Measurements from ENCODE around the gene PPP1R15A. TPM values are rescaled to one million over a fixed set of nuclear protein-coding genes. Genes with fewer than 3 reads are reported as not detected.
"Not testable (repeated sequence)": the region's sequence is repeated elsewhere in the genome, so short reads cannot be mapped to it uniquely, and the experiment has no call there.

The PPP1R15A gene
- total RNA-seq, 2 experiments from 2014 or later, result 49.7 to 52.0 TPM

GRCh38 chr19:48859711-48860572 is 12.3 kb upstream of the PPP1R15A start:
- Mint-ChIP-seq H3K9me3 (no peaks in the 10 kb centered on the region), H3K4me3 (no peak overlapping the region), H3K36me3 (no peaks in the 10 kb centered on the region), H3K27me3 (no peaks in the 10 kb centered on the region), H3K27ac (no peak overlapping the region), H3K4me1 (ENCODE audit: low read depth) (peaks cover 3% of the 10 kb centered on the region)
- intact Hi-C loops (cut with micrococcal nuclease), result loop anchor here (5.0 kb wide), 1 partner anchor 107 kb away; the partner anchor contains the start of gene FTL
- ChIA-PET CTCF (no interaction called here), POLR2A (interaction anchor here (1.0 kb wide), 1 partner anchor 12 kb away, joined by 3 read pairs; the partner anchor contains the start of gene PPP1R15A)
- DNase-seq, result peak; percentile 40

- Mint-ChIP-seq H3K36me3 (no peaks in the 10 kb centered on the region), H3K9me3 (no peaks in the 10 kb centered on the region), H3K4me1 (ENCODE audit: low read depth) (peaks cover 3% of the 10 kb centered on the region), H3K27me3 (no peaks in the 10 kb centered on the region), H3K4me3 (no peak overlapping the region), H3K27ac (no peak overlapping the region)
- POLR2A ChIA-PET, result interaction anchor here (1.2 kb wide), 1 partner anchor 11 kb away, joined by 3 read pairs; the partner anchor contains the start of gene PPP1R15A
- intact Hi-C loops (cut with micrococcal nuclease), result no loop called here
- DNase-seq, result no peak
- CTCF ChIA-PET, result interaction anchor here (1.3 kb wide), 2 partner anchors 19 to 74 kb away, joined by 3 to 4 read pairs; no protein-coding TSS in a partner anchor
Measured at GRCh38 chr19:48861313-48861712, 10.9 kb upstream of the PPP1R15A start.

- no peaks in the 10 kb centered on the region for H3K9me3 Mint-ChIP-seq
- peaks cover 3% of the 10 kb centered on the region for H3K4me1 Mint-ChIP-seq (ENCODE audit: low read depth)
- CTCF ChIA-PET, result no interaction called here
- intact Hi-C loops (cut with micrococcal nuclease), result no loop called here
- DNase-seq, result no peak
- H3K27ac Mint-ChIP-seq, result no peak overlapping the region
- POLR2A ChIA-PET, result no interaction called here
- no peak overlapping the region for H3K4me3 Mint-ChIP-seq
- H3K27me3 Mint-ChIP-seq, result no peaks in the 10 kb centered on the region
- no peaks in the 10 kb centered on the region for H3K36me3 Mint-ChIP-seq
Measured at GRCh38 chr19:48862827-48863226, 9.4 kb upstream of the PPP1R15A start.

- peaks cover 2% of the 10 kb centered on the region for H3K27me3 Mint-ChIP-seq
- CTCF ChIA-PET, result interaction anchor here (1.0 kb wide), 1 partner anchor 25 kb away, joined by 3 read pairs; no protein-coding TSS in a partner anchor
Measured at GRCh38 chr19:48866692-48867091, 5.5 kb upstream of the PPP1R15A start.

GRCh38 chr19:48867123-48867745 is 5.0 kb upstream of the PPP1R15A start:
- Mint-ChIP-seq H3K27me3 (peaks cover 2% of the 10 kb centered on the region), H3K27ac (no peak overlapping the region), H3K4me1 (ENCODE audit: low read depth) (peaks cover 7% of the 10 kb centered on the region), H3K36me3 (peaks cover 2% of the 10 kb centered on the region), H3K9me3 (no peaks in the 10 kb centered on the region), H3K4me3 (no peak overlapping the region)
- intact Hi-C loops (cut with micrococcal nuclease), result no loop called here
- ChIA-PET POLR2A (no interaction called here), CTCF (interaction anchor here (1.0 kb wide), 1 partner anchor 25 kb away, joined by 3 read pairs; no protein-coding TSS in a partner anchor)
- no peak for DNase-seq

More at GRCh38 chr19:48866692-48867091, 5.5 kb upstream of the PPP1R15A start:
- Mint-ChIP-seq H3K4me3 (no peak overlapping the region), H3K36me3 (no peaks in the 10 kb centered on the region), H3K4me1 (ENCODE audit: low read depth) (peaks cover 5% of the 10 kb centered on the region), H3K27ac (no peak overlapping the region), H3K9me3 (no peaks in the 10 kb centered on the region)
- intact Hi-C loops (cut with micrococcal nuclease), result no loop called here
- DNase-seq, result no peak
- POLR2A ChIA-PET, result no interaction called here

- intact Hi-C loops (cut with micrococcal nuclease), result no loop called here
- H3K4me1 Mint-ChIP-seq (ENCODE audit: low read depth), result peaks cover 7% of the 10 kb centered on the region
- ChIA-PET POLR2A (no interaction called here), CTCF (interaction anchor here (1.0 to 1.8 kb wide), 2 partner anchors 26 to 72 kb away, joined by 3 to 8 read pairs; no protein-coding TSS in a partner anchor)
- no peak for DNase-seq
- no peak overlapping the region for H3K4me3 Mint-ChIP-seq
- H3K9me3 Mint-ChIP-seq, result no peaks in the 10 kb centered on the region
- peaks cover 7% of the 10 kb centered on the region for H3K36me3 Mint-ChIP-seq
- H3K27me3 Mint-ChIP-seq, result peaks cover 2% of the 10 kb centered on the region
- no peak overlapping the region for H3K27ac Mint-ChIP-seq
Measured at GRCh38 chr19:48867746-48868113, 4.5 kb upstream of the PPP1R15A start.

- intact Hi-C loops (cut with micrococcal nuclease), result no loop called here
- POLR2A ChIA-PET, result no interaction called here
- Mint-ChIP-seq H3K36me3 (peaks cover 12% of the 10 kb centered on the region), H3K4me3 (no peak within 1 kb of the TSS), H3K27me3 (peaks cover 2% of the 10 kb centered on the region), H3K4me1 (ENCODE audit: low read depth) (peaks cover 8% of the 10 kb centered on the region), H3K9me3 (no peaks in the 10 kb centered on the region), H3K27ac (no peak within 1 kb of the TSS)
- no peak for DNase-seq
- CTCF ChIA-PET, result interaction anchor here (1.8 kb wide), 1 partner anchor 73 kb away, joined by 8 read pairs; no protein-coding TSS in a partner anchor
Measured at GRCh38 chr19:48868114-48868886, 3.9 kb upstream of the PPP1R15A start, which contains the start of gene PLEKHA4. TSS of gene PLEKHA4 (minus strand) at chr19:48868617. CDS start at chr19:48867620, 997 bp downstream.

- intact Hi-C loops (cut with micrococcal nuclease), result loop anchor here (10.0 kb wide), 1 partner anchor 545 kb away; the partner anchor contains the start of gene EMP3
- ChIA-PET CTCF (interaction anchor here (0.7 kb wide), 1 partner anchor 27 kb away, joined by 3 read pairs; no protein-coding TSS in a partner anchor), POLR2A (no interaction called here)
- Mint-ChIP-seq H3K9me3 (no peaks in the 10 kb centered on the region), H3K27me3 (peaks cover 2% of the 10 kb centered on the region), H3K4me3 (no peak overlapping the region), H3K36me3 (peaks cover 30% of the 10 kb centered on the region), H3K27ac (no peak overlapping the region), H3K4me1 (ENCODE audit: low read depth) (peaks cover 22% of the 10 kb centered on the region)
- no peak for DNase-seq
Measured at GRCh38 chr19:48870048-48870447, 2.2 kb upstream of the PPP1R15A start.

GRCh38 chr19:48871471-48872181 is 595 bp upstream of the PPP1R15A start:
- ChIA-PET POLR2A (interaction anchor here (0.6 to 1.6 kb wide), 18 partner anchors 9 to 226 kb away, joined by 3 to 6 read pairs (median 4); partner anchors contain the start of genes BCAT2, FTL, GYS1 and NUCB1), CTCF (interaction anchor here (0.6 to 1.5 kb wide), 4 partner anchors 17 to 99 kb away, joined by 3 to 5 read pairs (median 3); partner anchors contain the start of gene HSD17B14)
- H3K27me3 Mint-ChIP-seq, DNase-seq, H3K9me3 Mint-ChIP-seq: not testable (repeated sequence)
- Mint-ChIP-seq H3K4me3 (peak overlapping the region; percentile 95), H3K27ac (peak overlapping the region; percentile 99), H3K36me3 (peaks cover 46% of the 10 kb centered on the region), H3K4me1 (ENCODE audit: low read depth) (peaks cover 29% of the 10 kb centered on the region)
- intact Hi-C loops (cut with micrococcal nuclease), result loop anchor here (10.0 kb wide), 1 partner anchor 547 kb away; the partner anchor contains the start of gene EMP3

DNA sequence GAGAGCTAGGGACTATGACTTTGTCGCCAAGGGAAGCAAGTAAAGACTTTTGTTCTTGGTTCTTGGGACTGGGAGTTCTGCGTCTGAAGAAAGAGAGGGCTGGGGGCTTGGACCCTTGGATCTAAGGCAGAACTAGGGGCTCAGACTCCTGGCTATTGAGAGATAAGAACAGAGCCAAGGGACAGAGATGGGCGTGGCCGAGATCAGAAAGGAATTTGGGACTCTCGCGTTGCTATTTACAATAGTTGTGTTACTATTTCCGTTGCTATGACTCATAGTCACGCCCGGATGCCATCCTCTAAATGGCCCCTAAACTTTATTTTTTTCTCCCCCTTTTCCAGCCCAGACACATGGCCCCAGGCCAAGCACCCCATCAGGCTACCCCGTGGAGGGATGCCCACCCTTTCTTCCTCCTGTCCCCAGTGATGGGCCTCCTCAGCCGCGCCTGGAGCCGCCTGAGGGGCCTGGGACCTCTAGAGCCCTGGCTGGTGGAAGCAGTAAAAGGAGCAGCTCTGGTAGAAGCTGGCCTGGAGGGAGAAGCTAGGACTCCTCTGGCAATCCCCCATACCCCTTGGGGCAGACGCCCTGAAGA is 759 bp downstream of the PPP1R15A start:
- peak; percentile 90 for DNase-seq
- Mint-ChIP-seq H3K4me3 (peak overlapping the region; percentile 95), H3K36me3 (peaks cover 48% of the 10 kb centered on the region), H3K27me3 (peaks cover 2% of the 10 kb centered on the region), H3K27ac (peak overlapping the region; percentile 99), H3K4me1 (ENCODE audit: low read depth) (peaks cover 35% of the 10 kb centered on the region), H3K9me3 (no peaks in the 10 kb centered on the region)
- CTCF ChIA-PET, result interaction anchor here (1.5 kb wide), 1 partner anchor 121 kb away, joined by 3 read pairs; the partner anchor contains the start of gene RUVBL2
- POLR2A ChIA-PET, result interaction anchor here (1.0 to 3.8 kb wide), 7 partner anchors 15 to 227 kb away, joined by 3 to 29 read pairs (median 5); partner anchors contain the start of genes BCAT2, NUCB1 and TULP2
- intact Hi-C loops (cut with micrococcal nuclease), result loop anchor here (1.0 to 10.0 kb wide), 2 partner anchors 92 to 548 kb away; partner anchors contain the start of genes EMP3 and FTL

Measured in activated CD4-positive, alpha-beta memory T cell treated with anti-CD3 and anti-CD28 coated beads for 36 hours (primary cell).